OCI-LY3 (cell line): Measurements from ENCODE around the gene ASMT.

Experiments
- CTCF ChIP-seq: fragments of 200-600, 300-600 bp; sonication (generic); IDR thresholded peaks from 2 replicates; pipeline ENCODE4 v1.5.1; 2014; ENCODE audit warnings: antibody characterized with exemption, low read length, low read depth
- EZH2phosphoT487 ChIP-seq: fragments of 200-600 bp; shearing (Covaris generic); IDR thresholded peaks from 2 replicates; pipeline ENCODE4 v1.6.1; 2018; ENCODE audit warnings: antibody characterized with exemption, mixed run types, low read depth

DNA sequence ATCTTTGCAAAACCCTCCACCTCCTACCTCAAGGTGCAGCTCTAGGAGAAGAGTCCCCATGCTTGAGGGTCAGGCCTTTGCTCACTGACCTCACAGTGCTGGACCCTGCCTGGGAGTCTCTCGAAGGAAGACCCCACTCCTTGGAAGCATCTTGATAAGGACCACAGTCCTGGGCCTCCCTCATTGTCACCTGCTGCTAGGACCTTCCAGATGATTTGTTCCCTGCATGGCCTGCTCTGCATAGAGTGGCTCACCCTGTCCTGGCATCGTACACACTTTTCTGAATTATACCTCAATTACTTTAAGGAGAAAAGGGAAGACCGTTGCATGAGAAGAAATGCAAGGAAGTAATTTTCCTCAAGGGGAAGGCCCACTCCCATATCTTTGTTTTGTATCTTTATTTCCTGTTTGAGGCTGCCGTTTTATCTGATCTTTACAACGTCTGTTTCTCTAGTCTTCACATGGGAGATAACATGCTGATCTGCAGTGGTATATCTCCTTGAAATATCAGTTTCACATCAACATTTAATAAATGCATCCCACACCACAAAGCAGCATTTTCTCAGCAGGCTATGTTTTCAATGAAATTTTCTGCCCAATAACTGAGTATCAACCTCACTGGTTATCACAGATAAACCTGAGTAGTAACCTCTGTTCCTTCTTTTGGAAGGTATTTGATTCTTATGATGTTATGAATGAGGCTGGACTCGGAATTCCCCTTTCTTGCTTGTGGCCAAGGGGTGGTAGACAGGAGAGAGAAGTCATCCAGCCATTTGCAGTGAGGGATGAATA is 38.5 kb upstream of the ASMT start:
- no peak for TF ChIP-seq CTCF
- no peak for TF ChIP-seq EZH2phosphoT487
